DOHH2 (cell line): ENCODE data around the gene ZBTB47.

ENCODE experiments used
- EZH2phosphoT487 ChIP-seq: fragments of 200-600 bp; sonication (generic); IDR thresholded peaks from 2 replicates; pipeline ENCODE4 v1.6.1; 2017; ENCODE audit warnings: borderline replicate concordance, mild to moderate bottlenecking, antibody characterized with exemption, low read length, moderate library complexity, mixed read lengths
- TF ChIP-seq, protein P1 (sequence below): fragments of 200-600 bp; sonication (generic); IDR thresholded peaks from one replicate; pipeline ENCODE4 v1.5.1; 2014; ENCODE audit warnings: antibody characterized with exemption, mild to moderate bottlenecking, low read depth, low read length; ENCODE audit not compliant: poor library complexity, severe bottlenecking

DNA sequence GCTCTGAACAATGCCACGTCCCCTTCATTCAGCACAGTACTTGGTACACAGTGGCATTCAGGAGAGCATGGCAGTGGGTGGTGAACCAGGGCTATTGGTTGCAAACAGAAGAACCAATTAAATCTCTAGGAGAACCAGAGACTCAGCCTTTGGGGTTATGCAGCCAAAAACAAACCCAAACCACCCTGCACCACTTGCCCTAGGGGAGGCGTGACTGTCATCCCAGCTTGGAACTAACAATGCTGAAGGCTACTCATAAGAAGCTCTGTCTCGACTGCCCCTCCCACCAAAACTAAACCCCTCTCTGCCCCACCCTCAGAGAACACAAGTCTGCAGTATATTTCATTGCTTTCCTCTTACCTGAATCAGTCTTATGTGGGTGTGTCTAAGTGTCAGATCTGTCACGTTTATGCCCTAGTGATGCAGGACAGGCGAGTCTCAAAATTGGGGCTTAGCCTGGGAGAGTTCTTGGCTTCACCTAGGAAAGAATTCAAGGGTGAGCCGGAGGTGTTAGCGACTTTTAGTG, 16.6 kb downstream of the ZBTB47 start:
- TF ChIP-seq, protein P1, sequence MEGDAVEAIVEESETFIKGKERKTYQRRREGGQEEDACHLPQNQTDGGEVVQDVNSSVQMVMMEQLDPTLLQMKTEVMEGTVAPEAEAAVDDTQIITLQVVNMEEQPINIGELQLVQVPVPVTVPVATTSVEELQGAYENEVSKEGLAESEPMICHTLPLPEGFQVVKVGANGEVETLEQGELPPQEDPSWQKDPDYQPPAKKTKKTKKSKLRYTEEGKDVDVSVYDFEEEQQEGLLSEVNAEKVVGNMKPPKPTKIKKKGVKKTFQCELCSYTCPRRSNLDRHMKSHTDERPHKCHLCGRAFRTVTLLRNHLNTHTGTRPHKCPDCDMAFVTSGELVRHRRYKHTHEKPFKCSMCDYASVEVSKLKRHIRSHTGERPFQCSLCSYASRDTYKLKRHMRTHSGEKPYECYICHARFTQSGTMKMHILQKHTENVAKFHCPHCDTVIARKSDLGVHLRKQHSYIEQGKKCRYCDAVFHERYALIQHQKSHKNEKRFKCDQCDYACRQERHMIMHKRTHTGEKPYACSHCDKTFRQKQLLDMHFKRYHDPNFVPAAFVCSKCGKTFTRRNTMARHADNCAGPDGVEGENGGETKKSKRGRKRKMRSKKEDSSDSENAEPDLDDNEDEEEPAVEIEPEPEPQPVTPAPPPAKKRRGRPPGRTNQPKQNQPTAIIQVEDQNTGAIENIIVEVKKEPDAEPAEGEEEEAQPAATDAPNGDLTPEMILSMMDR = no peak
- TF ChIP-seq EZH2phosphoT487 = no peak
